K562 treated with DMSO at 1 percent for 48 hours (cell line): ENCODE measurements around the gene SCN2A. TPM values are rescaled to one million over a fixed set of nuclear protein-coding genes. Genes with fewer than 3 reads are reported as not detected.

Experiments used
- total RNA-seq: library from RNA; unstranded; fragments of 300-600 nt; gene quantifications from 2 replicates; pipeline ENCODE4 v1.2.3, GENCODE V29; 2022; ENCODE audit warnings: low replicate concordance; ENCODE audit errors: extremely low read depth

SCN2A gene
- not detected in 2 replicates for total RNA-seq

DNA sequence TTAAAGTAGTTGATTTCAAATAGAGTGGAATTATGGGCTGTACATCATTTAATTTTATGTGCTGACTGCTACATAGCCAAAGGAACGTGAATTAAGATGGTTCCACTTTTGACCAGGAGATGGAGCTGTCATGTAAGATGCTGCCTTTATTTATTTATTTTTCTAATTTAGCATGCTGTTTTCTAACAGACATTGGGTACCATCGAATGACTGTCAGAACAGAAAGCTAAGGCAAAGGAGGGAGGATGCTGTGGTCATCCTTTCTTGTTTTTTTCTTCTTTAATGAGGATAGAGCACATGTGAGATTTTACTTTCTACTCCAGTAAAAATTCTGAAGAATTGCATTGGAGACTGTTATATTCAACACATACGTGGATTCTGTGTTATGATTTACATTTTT, at the start of gene SCN2A:
TSS of gene SCN2A (plus strand) at position 185 of the 400 bp plus-strand sequence. CDS start 56,410 bp downstream, outside the sequence.

DNA sequence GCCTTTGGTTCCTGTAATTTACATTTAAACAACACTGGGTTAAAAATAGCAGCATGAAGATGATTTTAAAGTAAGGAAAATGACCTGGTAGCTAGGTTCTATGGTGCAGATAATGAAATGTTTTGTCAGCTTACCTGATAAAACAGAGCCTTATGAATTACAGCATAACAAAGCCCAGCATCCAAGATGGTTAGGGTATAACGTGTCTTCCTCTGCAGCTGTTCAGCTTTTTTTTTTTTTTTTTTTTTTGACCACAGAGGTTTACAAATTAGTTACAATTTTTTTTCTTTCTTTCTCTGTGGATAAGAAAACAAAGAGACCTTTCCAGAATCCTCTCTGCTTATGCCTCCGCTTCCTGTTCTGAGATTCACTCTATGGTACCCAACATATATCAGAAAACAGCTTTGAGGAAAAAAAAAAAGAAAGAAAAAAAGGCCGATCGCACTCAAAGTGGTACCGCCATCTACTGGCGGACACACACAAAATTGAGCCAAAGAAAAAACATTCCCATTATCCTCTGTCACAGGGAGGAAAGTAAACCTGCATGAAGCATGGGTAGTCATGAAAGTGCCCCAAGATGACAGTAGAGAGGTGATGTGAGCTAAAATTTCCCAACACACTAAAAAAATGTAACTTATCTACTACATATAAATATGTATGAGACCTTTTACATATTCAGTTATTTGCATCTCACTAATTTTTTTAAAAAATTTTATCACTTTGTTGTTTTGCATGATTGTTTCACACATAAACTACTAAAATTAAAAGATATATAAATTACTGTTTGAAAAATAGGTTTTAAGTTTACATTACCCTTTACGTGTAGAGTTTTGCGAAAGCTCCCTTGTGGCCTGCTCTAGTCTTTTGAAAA, 35.3 kb upstream of the SCN2A start, which contains the start of gene SCN3A:
TSS of gene SCN3A (minus strand) at position 362 of the 871 bp plus-strand sequence. CDS start 27,656 bp downstream, outside the sequence.

Other genes starting within 250 kb of the SCN2A start
- not detected in 2 replicates for gene SCN3A, start 35.4 kb upstream of the SCN2A start, total RNA-seq
- gene CSRNP3, start 230.3 kb downstream of the SCN2A start, total RNA-seq, result not detected in 2 replicates